ENCODE measurements around the gene AXIN1. TPM values are rescaled to one million over a fixed set of nuclear protein-coding genes. Genes with fewer than 3 reads are reported as not detected.

Gene AXIN1
- total and polyA plus RNA-seq, 2 of the 8 experiments (the other 6 are each of a cell fraction or from before 2014, with no cell fraction given) = 12.5 to 41.9 TPM

DNA sequence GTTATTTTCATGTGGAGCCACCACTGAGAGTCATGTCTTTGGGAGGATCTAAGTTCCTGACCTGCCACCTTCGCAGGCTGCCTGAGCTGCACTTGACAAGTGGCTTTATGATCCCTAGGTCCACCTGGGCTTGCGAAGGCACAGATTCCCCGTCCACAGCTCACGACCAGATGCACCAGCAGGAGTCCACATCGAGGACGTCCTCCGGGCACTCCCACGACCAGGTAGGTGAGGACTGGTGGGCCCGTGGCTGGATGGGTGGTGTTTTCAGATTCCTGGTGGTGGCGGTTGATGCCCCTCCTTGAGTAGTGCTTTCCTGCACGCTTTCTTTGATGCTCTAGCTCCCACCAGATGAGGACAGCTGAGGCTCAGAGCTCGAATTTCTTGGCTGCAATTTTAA lies 103.1 kb downstream of the AXIN1 start:
- H3K9ac ChIP-seq (replicated peaks in 1 of 4; ENCODE audit: extremely low read depth in 1 of 4, low read depth in 3 of 4, low read length in 3 of 4) = no peak overlapping the region
- H3K18ac ChIP-seq (ENCODE audit: extremely low read depth, low read length) = no peak overlapping the region
- no peak overlapping the region for H2BK20ac ChIP-seq (ENCODE audit: low read length)
- TF ChIP-seq, protein P1, sequence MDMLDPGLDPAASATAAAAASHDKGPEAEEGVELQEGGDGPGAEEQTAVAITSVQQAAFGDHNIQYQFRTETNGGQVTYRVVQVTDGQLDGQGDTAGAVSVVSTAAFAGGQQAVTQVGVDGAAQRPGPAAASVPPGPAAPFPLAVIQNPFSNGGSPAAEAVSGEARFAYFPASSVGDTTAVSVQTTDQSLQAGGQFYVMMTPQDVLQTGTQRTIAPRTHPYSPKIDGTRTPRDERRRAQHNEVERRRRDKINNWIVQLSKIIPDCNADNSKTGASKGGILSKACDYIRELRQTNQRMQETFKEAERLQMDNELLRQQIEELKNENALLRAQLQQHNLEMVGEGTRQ (IDR thresholded peaks at IDR 0.05; ENCODE audit: low read length) = no peak
- TF ChIP-seq POLR2A (IDR thresholded peaks at IDR 0.05; ENCODE audit: control extremely low read depth in 1 of 2, low read depth in 2 of 2, low read length in 2 of 2) (no peak), MAFK (IDR thresholded peaks at IDR 0.05; ENCODE audit: low read depth, low read length) (no peak), POLR2AphosphoS5 (IDR thresholded peaks at IDR 0.05; ENCODE audit: low read depth, low read length) (no peak), CHD1 (IDR thresholded peaks at IDR 0.05; ENCODE audit: low read depth, low read length) (no peak), RBBP5 (IDR thresholded peaks at IDR 0.05; ENCODE audit: borderline replicate concordance, low read depth, low read length) (no peak), ASH2L (IDR thresholded peaks at IDR 0.05; ENCODE audit: low read length) (no peak), SRF (IDR thresholded peaks at IDR 0.05; ENCODE audit: low read depth, low read length) (no peak), GABPA (IDR thresholded peaks at IDR 0.05; ENCODE audit: borderline replicate concordance, insufficient read depth, low read length) (no peak), RXRA (IDR thresholded peaks at IDR 0.05; ENCODE audit: insufficient read depth, low read depth, low read length) (no peak), RFX5 (IDR thresholded peaks at IDR 0.05; ENCODE audit: borderline replicate concordance, low read depth, low read length) (no peak), SUZ12 (IDR thresholded peaks at IDR 0.05; ENCODE audit: low read length) (no peak), JUN (IDR thresholded peaks at IDR 0.05; ENCODE audit: low read depth, low read length) (no peak), BRCA1 (IDR thresholded peaks at IDR 0.05; ENCODE audit: low read depth, low read length) (no peak)

More for the DNA sequence above, 103.1 kb downstream of the AXIN1 start:
- Histone ChIP-seq H3K4me2 (ENCODE audit: insufficient read depth in 1 of 2, low read depth in 2 of 2, low read length in 2 of 2) (no peak overlapping the region), H3K27ac (ENCODE audit: low read depth, low read length) (no peak overlapping the region), H2BK12ac (ENCODE audit: low read depth, low read length) (no peak overlapping the region), H4K20me1 (replicated peaks in 1 of 2; ENCODE audit: control insufficient read depth in 1 of 2, insufficient read depth in 2 of 2, low read length in 2 of 2) (peaks cover 2 to 6% of the 10 kb centered on the region in 2 experiments), H2AFZ (ENCODE audit: low read length) (no peak overlapping the region), H4K8ac (ENCODE audit: extremely low read depth, insufficient read depth, low read length) (peak overlapping the region; percentile 22; the same call in 1 of the 2 replicates), H3K79me1 (ENCODE audit: low read depth, low read length) (peaks cover 3% of the 10 kb centered on the region), H3K23ac (ENCODE audit: insufficient read length) (no peak overlapping the region), H3K56ac (replicated peaks; ENCODE audit: insufficient read length, low read depth, low read length) (no peak overlapping the region), H3K14ac (ENCODE audit: insufficient read length) (no peak overlapping the region), H3K79me2 (ENCODE audit: control insufficient read depth in 1 of 2, insufficient read depth in 2 of 2, low read length in 2 of 2) (peaks cover 0 to 4% of the 10 kb centered on the region in 2 experiments; a peak in 1 of 4 replicates), H3K36me3 (ENCODE audit: control insufficient read depth in 2 of 4, insufficient read depth in 4 of 4, low read length in 3 of 4) (peaks cover 0 to 4% (median 3%) of the 10 kb centered on the region in 4 experiments; a peak in 2 of 8 replicates), H2BK120ac (replicated peaks; ENCODE audit: low read depth, low read length) (no peak overlapping the region), H3K9me3 (ENCODE audit: insufficient read depth in 2 of 2, low read depth in 1 of 2, low read length in 1 of 2) (no peaks in the 10 kb centered on the region), H3K4ac (replicated peaks; ENCODE audit: insufficient read length, low read depth, low read length) (no peak overlapping the region), H4K91ac (replicated peaks; ENCODE audit: insufficient read length, low read length) (no peak overlapping the region), H3K23me2 (ENCODE audit: low read depth, low read length) (no peaks in the 10 kb centered on the region), H4K5ac (ENCODE audit: insufficient read length, low read depth, low read length) (no peak overlapping the region), H3K4me3 (ENCODE audit: extremely low read depth in 1 of 4, insufficient read depth in 2 of 4, low read depth in 3 of 4, low read length in 4 of 4) (no peak overlapping the region), H2BK5ac (ENCODE audit: low read depth, low read length) (no peak overlapping the region), H2BK15ac (ENCODE audit: low read length) (no peak overlapping the region), H3K27me3 (replicated peaks in 1 of 4; ENCODE audit: control insufficient read depth in 3 of 4, extremely low read depth in 1 of 4, insufficient read depth in 3 of 4, low read length in 3 of 4) (no peaks in the 10 kb centered on the region), H3K4me1 (replicated peaks in 1 of 4; ENCODE audit: control insufficient read depth in 3 of 4, insufficient read depth in 4 of 4, low read length in 3 of 4) (no peaks in the 10 kb centered on the region), H2AK5ac (ENCODE audit: low read depth, low read length) (no peak overlapping the region)
- no peak for FAIRE-seq
- WGBS, 2 experiments (ENCODE audit: extremely low coverage in 1 of 2, insufficient coverage in 1 of 2, insufficient read length in 1 of 2, insufficient replicate concordance in 2 of 2, low coverage in 1 of 2, low lambda C conversion rate in 2 of 2, missing lambda C conversion rate in 1 of 2) = 88% methylated on average over 12 of the region's 12 CpGs; no CpG with 5 or more reads in 1 of the 2 experiments
- ChIA-PET POLR2A (ENCODE audit: partially characterized antibody) (interaction anchor here (1.3 to 2.1 kb wide), 3 partner anchors 10 to 20 kb away, joined by 4 to 9 read pairs (median 6); partner anchors contain the start of gene LUC7L), CTCF (ENCODE audit: partially characterized antibody) (interaction anchor here (0.6 to 1.6 kb wide), 5 partner anchors 12 to 184 kb away, joined by 3 to 9 read pairs (median 3); no protein-coding TSS in a partner anchor)
- DNase-seq (ENCODE audit: low read depth in 1 of 2, low spot score in 2 of 2) = no peak
